ENCODE data around the gene GOLGA6L7.
"Not testable (repeated sequence)": the region's sequence is repeated elsewhere in the genome, so short reads cannot be mapped to it uniquely, and the experiment has no call there.

DNA sequence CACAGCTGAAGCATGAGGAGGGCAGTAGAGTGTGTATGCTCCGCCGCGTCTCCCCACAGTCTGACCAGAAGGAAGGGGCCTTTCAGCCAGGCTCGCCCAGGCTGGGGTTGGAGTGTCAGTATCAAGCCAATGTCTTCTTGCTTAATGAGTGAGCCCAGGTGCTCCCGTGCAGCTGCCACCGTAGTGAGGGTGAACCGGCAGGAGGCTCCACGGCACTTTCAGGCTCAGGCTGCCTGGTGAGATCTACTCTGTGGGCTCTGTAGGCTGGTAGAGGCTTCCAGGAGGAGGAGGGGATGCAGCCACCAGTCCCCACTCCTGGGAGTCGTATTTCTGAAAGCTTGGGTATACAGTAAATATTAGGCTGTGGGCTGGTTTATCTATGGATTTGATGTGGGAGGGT, 8.2 kb downstream of the GOLGA6L7 start:
- TF ChIP-seq EZH2phosphoT487 (IDR thresholded peaks at IDR 0.05; ENCODE audit: insufficient read depth, low read depth); EZH2 (IDR thresholded peaks at IDR 0.05; ENCODE audit: insufficient read depth, poor library complexity, severe bottlenecking): not testable (repeated sequence)

All from GM23248 (cell line).